GM12875 (cell line): ENCODE data around the gene MAN1B1.

Source experiments
- H3K4me3 ChIP-seq: one replicate; pipeline ENCODE4 v1.5.1; 2011; ENCODE audit warnings: low read depth, low read length, control low read depth
- CTCF ChIP-seq: IDR thresholded peaks from 2 replicates; pipeline ENCODE4 v1.5.1; 2011; ENCODE audit warnings: low read depth, mild to moderate bottlenecking, control low read depth, inconsistent platforms, low read length, moderate library complexity, borderline replicate concordance; ENCODE audit not compliant: insufficient read depth

The MAN1B1 gene

GRCh38 chr9:137141050-137141810, 54.4 kb downstream of the MAN1B1 start:
- no peak overlapping the region for H3K4me3 ChIP-seq
- TF ChIP-seq CTCF = no peak

DNA sequence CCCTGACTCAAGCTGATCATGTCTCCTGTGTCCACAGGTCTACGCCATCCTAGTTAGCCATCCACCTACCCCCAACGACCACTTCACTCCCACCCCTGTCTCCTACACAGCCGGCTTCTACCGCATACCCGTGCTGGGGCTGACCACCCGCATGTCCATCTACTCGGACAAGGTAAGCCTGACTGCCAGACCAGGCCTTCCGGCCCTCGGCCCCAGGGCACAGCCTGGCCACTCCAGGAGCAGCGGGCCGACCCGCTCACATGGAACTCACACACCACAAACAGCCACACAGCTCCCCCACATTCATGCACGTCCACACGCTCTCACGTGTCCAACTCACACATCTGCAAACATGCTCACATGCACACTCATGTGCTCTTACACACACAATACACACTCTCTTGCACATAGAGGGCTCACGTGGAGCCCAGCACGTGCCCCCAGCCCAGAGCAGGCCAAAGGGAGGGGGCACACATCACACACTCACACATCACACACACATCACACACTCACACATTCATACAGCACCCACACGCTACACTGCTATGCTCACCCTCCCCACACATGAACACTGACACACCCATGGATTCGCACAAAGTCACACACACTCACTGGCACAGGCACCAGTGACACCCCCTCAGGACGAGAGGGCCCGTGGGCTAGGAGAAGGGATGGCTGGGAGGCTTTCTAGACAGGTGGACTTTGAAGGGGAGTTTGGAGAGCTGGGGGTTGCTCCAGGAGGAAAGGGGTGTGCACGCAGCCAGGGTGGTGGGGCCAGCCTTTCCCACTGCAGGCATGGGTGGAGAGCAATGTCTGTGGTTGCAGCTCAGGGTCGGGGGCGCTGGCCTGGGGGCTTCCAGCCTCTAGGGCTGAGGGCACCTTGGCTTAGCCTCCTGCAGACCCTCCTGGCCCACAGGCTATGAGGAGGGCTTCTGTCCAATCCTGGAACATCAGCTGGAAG, 55.5 kb downstream of the MAN1B1 start:
- no peak for TF ChIP-seq CTCF
- no peak overlapping the region for H3K4me3 ChIP-seq

DNA sequence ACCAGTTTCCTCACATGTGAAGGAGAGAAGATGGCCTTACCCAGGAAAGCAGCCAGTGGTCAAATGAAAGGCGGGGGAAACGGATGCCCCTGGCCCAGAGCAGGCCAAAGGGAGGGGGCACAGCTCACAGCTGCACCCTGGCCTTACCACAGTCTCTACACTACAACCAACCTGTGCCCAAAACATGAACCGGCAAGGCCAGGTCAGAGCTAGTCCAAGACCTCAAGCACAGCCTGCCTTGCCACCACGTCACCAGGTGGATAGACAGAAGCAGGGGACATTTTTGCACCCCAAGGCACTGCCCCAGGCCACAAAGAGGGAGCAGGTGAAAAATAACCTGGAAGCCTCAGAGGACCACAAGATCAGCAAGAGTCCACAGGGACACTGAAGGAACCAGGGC, 56.7 kb downstream of the MAN1B1 start:
- TF ChIP-seq CTCF = no peak
- H3K4me3 ChIP-seq = no peak overlapping the region

GRCh38 chr9:137145731-137146526, 59.1 kb downstream of the MAN1B1 start:
- no peak overlapping the region for H3K4me3 ChIP-seq
- TF ChIP-seq CTCF = no peak

DNA sequence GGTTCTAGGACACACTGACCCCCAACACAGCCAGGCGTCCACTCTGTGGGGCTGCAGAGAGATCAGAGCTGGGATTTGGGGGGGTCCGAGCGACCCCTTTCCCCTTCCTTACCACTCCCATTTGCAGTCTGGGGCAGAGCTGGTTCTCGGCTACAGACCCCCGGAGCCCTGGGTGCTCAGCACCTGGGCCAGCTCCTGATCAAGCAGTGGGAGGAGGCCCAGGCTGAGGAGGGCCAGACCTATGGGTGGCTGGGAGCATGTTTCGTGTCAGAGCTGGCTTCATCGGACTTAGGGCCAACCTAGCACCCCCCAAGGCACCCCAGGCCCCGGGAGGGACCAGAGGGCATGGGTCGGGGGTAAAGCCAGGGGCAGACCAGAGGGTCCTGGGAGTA, 59.7 kb downstream of the MAN1B1 start:
- no peak overlapping the region for H3K4me3 ChIP-seq
- no peak for TF ChIP-seq CTCF

GRCh38 chr9:137147091-137147792, 60.5 kb downstream of the MAN1B1 start:
- TF ChIP-seq CTCF = no peak
- no peak overlapping the region for H3K4me3 ChIP-seq
